Right renal cortex interstitium (tissue), 3 donors: Measurements from ENCODE around the gene RASGEF1C. TPM values are rescaled to one million over a fixed set of nuclear protein-coding genes. Genes with fewer than 3 reads are reported as not detected.

Experiments used
- DNase-seq, 3 donors: peaks; one replicate each; pipeline ENCODE4 v3.0.0-alpha.2; 2013; ENCODE audit warnings: low read depth in 3 of 3, low spot score in 2 of 3
- polyA plus RNA-seq, 3 donors: library from polyadenylated mRNA; unstranded; fragments of 120-200 nt; gene quantifications; one replicate each; pipeline ENCODE4 v1.2.1, GENCODE V29; 2013; ENCODE audit not compliant: insufficient read length in 3 of 3

Gene RASGEF1C
- polyA plus RNA-seq, 3 donors: 0.17 to 1.00 (median 0.27) TPM

DNA sequence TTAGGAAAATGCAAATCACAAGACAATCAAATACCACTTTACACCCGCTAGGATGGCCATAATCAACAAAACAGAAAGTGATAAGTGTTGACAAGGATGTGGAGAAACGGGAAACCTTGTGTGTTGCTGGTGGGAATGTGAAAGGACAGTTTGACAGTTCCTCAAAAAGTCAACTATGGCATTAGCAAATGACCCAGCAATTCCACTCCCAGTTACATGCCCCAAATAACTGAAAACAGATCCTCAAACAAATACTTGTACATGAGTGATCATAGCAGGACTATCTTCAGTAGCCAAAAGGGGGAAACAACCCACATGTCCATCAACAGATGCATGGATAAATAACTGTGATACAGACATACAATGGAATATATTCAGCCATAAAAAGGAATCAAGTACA is 21.2 kb downstream of the RASGEF1C start:
- DNase-seq: no peak

DNA sequence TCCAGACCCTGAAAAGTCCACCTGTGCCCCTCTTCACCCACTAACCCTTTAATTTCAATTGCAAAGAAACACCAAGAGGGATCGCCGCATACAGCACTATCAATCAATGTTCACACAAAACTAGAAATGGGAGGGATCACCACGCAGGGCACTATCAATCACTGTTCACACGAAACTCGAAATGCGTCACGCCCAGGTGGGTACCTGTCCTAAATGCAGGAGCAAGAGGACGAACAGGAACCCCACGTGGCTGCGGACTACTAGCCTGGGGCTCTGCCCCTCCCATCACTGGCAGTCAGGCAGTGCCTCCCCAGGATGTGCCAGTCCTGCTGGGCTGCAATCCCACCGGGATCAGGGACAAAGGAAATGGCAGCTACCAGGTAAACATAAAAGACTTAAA is 28.2 kb downstream of the RASGEF1C start:
- DNase-seq: no peak

DNA sequence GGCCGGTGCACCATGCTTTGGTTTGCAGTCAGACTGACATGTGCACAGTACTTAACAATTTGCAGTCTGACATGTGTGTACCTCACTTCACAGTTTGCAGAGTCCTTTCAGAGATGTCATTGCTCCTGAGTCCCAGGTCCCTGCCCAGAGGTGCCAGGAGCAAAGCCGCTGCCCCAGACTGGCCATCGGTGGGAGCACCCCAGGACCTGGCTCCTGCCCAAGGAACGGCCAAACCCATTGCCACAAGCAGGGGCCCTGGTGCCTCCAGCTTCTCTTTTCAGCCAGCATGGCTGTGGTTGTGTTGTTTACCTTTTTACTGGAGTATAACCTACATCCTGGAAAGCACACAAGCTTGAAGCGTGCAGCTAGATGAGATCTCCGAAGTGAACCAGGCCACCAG is 28.6 kb downstream of the RASGEF1C start:
- no peak for DNase-seq

DNA sequence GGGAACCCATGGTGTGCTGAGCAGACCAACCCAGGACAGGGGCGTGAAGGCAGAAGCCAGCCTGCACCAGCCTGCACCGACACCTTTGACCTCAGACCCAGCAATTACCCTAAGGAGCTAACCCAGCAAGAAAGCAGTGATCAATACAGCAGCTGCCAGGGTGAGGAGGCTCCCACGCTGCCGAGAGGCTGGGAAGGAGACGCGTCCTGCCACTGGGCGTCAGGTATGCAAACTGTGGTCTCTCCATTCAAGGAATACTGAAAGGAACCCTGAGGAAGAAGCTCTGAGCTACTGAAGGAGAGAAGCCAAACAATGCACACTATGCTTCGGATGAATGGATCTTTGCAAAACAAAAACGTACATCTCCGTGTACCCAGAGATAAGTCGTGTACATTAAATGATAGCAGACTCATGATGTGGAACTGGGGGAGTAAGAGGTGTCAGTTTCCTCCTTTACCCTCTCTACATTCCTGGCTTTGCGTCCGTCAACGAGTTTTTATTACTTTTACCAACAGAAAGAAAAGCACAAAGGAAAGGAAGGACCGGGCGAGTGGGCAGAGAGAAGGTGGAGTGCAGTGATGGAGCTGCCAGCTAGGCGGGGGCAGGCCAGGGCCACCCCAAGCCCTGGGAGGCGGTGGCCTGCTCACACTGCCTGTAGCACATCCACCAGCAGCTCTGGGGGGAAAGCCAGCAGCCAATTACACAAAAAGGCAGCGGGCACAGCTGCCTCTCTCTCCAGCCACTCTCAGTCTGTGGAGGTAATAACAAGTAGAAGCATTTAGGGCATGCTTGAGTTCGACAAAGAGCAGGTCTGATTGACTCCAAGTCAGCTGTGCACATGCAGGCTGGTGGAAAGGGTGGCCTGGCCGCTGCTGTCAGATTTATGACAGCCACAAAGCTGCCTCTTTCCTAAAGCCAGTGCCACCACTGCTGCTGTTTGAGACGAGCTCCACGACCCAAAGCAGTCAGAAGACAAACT is 29.3 kb downstream of the RASGEF1C start:
- peak in 1 of 3 donors; percentile 20 for DNase-seq

DNA sequence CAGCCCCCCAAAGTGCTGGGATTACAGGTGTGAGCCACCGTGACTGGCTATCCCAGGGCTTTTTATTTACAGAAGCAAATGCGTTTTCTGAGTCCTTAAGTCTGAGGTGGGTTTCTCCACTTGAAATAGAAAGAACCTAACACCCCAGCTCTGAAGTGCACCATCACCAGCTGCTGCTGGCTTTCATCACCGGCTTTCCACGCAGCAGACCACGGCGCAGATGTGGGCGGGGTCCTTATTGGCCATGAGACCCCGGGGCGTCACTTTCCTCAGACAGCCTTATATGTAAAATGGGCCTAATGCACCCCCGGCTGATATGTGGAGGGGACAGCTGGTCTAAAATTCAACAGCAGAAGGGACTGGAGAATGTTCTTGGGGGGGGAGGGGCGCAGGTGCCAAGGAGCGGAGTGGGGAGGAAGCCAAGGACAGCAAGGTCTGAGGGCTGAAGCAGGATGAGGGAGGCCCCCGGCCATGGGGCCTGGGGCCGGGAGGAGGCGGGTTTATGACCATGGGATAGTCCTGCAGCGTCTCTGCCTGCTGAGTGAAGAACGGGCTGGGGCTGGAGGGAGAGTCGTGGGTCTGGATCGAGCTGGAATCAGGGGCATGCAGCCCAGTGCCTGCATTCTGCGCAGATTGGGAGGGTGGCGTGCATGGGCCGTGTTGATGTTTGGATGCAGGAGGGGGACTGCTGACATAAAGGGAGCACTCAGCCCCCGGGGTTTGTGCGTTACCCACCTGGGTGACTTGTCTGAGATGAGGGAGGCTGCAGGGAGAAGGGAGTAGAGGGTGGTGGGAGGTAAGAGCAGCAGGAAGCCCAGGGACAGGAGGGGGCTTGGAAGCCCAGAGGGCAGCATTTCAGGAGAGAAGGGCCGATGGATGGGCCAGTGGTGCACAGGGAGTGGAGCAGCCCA is 30.2 kb downstream of the RASGEF1C start:
- DNase-seq: no peak

DNA sequence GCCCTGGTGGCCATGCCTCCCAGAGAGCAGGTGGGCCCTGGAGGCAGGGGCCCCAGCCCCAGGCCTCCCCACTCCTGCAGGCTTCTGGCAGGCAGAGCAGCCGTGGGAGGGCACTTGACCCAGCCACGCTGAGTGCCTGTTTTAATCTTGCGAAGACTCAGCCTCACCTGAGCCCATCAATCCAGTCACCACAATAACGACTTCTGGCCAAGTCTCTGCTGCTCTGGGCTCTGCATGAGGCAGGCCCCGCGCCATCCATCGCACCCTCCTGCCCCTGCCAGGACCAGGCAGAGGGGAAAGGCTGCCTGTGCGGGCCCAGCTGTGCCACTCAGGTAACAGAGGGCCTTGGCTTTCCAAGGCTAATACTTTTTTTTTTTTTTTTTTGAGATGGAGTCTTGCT is 32.8 kb downstream of the RASGEF1C start:
- DNase-seq: no peak

DNA sequence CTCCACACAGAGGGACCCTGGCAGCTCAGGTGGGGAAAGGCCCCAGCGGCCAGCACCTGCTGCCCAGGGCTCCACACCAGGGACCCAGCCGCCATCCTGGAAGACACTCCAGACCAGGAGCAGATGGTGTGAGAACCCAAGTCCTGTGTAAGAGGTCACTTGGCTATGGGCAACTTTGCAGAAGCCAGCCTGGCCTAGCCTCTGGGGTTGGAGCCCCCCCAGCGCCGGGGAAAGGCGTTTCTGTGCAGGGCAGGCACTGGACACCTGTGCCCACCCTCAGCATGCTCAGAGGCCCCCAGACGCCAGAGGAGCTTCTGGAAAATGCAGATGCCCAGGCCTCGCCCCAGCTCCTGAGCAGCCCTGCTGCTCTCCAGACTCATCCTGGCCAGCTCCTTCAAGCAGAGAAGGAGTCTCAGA is 34.0 kb downstream of the RASGEF1C start:
- DNase-seq: no peak

DNA sequence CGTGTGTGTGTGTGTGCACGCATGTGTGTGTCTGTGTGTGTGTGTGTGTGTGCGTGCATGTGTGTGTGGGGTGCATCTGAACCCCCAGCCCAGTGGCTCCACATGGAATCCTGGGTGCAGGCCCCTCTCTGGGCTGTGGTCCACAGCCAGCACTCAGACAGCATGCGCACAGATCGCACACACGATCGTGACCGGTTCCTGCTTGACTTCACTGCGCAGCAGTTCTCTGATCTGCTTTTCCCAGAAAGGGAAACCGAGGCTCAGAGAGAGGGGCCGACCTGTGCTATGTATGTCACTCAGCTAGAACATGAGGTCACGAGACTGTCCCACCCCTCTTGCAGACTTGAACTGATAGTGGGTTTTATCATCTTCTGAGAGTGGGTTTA is 34.4 kb downstream of the RASGEF1C start:
- no peak for DNase-seq

DNA sequence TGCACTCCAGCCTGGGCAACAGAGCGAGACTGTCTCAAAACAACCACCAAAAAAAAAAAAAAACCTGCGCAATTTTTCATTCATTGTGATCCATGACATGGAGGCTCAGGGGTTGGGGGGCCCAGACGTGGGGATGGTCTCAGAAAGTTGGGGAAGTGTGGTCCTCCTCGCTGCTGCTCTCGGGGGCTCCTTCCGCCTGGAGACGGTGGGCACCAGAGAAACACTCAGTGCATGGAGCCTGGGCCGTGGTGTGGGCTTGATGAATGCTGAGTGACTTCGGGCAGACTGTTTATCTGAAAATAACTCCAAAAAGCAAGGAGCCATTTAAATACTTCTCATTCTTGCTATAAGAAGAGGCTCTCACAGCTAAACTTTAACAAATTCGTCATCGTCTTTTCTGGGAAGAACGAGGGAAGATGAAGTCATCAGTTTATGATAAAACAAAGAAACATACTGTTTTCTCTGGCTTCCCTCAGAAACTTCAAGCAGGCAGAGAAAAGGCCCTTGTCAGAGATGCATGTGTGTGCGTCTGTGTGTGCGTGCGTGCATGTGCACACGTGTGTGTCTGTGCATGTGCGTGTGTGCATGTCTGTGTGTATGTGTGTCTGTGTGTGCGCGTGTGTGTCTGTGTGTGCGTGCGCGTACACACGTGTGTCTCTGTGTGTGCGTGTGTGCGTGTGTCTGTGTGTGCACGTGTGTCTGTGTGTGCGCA is 35.0 kb downstream of the RASGEF1C start:
- DNase-seq: no peak

DNA sequence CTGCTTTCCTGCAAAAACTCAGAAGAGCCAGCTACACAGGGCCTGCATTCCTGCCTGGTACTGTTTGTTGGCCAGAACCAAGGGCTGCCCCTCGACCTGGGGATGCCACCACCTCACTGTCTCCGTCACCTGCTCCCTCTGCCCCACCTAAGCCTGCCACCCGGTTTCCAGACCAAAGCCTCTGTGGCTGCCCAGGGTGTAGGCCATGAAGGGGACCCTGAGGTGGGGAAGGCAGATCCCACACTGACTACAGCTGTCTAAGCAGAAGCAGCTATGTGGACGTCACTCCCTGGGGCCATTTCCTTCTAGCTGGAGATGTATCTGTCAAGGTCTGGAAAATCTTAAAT is 35.8 kb downstream of the RASGEF1C start:
- DNase-seq: no peak

DNA sequence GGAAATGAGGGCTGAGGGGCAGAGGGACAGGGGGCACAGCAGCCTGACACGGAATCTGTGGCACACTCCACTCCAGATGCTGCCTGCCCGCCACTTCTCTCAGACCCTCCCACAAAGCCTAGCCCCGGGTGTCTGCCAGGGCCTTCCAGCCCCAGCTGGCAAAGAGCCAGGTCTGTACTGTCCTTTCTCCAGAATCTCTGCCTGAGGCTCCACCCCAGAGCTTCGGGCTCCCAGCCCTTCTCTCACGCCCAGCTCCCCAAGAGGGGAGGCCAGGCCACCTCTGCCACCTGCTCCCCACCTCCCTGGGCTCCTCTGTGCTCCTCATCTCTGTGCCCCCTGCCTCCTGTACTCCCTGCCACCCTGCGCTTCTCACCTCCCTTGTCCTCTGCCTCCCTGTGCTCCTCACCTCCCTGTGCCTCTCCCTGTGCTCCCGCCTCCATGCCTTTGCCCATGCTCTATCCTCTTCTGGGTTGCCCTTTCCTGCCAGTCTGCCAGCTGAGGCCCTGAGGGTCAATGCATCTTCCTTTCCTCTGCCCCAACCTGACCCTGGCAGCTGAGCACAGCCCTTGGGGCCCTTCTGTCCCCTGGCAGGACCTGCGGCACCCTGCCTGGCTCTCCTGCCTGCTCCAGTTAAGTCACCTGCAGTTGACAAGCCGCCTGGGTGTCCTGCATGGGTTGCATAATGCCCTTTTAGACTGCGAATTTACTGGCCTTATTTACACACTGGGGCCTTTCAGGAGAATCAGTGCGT is 36.4 kb downstream of the RASGEF1C start:
- no peak for DNase-seq

DNA sequence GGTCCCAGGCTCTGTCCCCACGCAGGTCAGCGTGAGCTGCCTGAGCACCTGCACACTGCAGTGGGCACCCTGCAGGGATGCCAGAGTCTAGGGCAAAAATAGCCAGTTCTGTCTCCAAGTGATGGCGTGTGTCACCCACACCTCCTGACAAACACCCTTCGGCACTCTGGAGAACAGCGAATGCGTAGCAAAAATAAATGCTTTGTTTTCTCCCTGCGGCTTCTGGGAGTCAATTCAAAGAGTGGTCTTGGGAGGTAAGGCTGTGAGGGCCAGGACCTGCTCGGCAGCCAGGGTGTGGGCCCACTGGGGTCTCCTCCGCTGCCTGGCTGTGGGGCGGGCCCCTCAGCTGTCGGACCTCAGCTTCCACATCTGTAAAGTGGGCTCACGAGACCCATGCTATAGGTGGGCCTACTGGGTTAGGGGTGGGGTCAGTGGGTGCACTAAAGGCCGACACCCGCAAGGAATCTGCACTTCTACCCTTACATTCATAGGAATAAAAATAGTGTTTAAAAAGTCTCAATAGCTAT is 37.4 kb downstream of the RASGEF1C start:
- no peak for DNase-seq

DNA sequence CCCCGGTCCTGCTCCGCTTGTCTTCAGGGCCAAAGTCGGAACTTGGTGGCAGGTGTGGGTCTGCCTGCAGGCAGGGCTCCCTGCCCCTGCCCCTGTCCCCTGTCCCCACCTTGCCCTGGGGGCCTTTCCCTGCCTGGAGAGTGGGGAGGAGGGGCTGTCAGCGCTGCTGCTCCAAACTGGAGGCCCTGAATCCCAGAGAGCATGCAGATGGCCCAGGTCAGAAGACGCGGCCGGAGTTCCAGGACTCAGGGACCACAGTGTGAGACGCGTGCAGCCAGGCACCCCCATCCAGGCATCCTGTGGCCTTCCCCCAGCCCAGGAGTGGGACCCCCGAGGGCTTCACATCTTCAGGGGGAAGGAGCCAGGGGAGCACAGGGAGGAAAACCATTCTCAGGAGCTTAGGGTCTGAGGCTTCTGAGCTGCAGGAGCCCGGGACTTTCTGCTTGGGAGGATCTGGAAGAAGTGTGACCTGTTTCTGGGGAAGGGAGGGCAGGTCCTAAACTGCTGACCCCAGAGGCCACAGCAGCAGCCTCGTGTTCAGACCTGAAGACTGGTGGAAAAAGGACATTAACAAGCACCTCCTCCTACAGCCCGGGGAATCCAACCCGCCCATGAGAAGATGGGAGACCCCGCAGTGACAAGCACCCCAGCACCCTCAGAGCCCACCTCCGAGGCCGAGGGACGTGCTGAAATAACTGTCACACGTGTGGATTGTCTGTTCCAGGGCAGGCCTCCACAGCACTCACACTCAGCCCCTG is 38.0 kb downstream of the RASGEF1C start:
- DNase-seq: no peak

DNA sequence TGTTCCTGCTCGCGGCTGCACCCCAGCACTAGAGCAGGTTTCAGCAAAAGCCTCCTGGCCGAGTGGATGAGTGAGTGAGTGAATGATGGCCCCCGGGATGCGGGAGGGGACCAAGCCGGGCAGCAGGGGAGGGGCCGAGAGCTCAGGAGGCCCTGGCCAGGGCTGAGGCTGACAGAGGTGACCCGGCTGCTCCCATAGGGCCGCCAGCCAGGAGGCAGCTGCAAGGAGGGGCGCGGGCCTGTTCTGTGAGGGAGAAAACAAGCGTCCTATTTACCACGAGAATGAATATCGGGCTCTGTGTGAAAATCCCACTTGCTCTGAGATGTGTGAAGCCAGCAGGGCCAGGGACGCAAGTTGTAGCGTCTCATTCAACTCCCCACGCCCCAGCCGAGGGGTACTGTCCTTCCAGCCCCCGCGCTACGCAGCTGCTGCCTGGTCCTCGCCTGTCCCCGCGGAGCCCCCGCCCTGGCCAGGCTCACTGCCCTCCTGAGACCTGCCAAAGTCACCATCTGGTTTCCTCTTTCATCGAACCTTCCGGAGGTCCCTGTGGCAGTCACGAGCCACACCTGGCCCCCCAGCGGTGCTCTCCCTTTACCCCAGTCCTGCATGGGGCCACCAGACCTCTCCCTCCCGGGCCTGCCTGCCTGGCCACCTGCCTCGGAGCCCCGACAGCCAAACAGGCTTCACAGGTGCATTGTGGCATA is 38.8 kb downstream of the RASGEF1C start:
- no peak for DNase-seq

DNA sequence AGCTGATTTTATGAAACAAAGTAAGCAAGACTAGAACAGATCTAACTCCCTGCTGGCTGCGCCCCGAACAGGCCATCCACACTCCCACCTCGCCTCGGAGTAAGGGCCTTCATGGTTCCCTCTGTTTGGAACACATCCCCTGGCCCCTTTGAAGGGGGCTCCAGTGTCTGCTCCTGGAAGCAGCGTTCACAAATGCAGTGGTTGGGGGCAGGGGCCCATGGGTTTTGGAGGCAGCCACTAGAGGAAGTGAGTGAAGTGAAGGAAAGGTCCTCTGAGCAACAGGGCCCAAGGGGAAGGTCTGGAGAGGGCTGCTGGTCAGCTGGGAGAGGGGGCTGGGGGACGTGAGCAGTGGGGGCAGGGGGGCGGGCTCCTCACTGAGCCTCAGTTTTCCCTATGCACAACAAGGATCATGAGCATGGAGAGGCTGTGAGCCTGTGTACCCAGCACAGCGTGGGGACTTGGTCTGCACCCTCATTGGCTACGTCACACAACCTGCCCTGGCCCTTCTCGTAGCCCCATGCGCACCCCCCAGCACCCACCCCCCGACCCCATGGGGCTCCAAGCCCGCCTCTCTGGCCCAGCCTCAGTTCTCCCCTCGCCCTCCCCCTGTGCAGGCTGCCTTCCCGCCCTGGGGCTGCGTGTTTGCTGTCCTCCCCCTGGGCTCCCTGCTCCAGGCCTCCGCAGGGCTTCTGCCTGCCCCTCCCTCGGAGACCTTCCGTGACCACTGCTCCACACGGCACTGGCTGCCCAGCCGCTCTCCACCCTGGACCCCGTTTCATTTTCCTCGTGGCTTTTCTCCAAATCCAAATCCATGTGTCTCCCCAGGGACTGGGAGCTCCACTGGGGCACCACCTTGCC is 39.5 kb downstream of the RASGEF1C start:
- DNase-seq: no peak

DNA sequence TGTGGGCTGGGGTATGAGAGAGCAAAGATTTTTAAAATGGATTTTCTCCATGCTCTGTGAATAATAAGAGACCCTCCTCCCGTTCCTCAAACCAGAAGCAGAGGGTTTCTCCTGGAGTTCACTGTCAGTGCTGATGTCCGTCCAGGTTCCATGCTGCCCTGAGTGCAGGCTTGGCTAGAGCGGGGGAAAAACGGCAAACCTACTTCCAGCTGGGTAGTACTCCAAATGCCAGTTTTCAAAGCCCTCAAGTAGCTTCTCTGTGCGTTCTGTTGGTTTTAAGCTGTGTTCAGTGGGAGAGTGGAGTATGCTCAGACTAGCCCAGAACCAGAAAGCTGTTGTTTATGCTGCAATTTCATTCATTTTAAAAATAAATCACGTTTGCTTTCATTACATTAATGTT is 40.3 kb downstream of the RASGEF1C start:
- DNase-seq: no peak

DNA sequence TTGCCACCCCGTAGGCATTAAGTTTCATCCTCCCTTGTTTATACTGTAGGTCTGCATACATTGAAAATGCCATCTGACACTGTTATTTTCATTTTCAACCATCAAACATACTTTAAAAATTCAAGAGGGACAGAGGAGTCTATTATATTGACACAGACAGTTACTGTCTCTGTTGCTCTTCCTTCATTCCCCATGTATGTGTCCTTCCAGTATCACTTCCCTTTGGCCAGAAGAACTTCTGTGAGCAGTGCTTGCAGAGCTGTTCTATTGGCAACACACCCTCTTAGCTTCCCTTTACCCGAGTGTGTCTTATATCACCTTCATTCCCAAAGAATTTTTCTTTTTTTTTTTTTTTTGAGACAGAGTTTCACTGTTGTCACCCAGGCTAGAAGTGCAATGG is 42.8 kb downstream of the RASGEF1C start:
- no peak for DNase-seq

DNA sequence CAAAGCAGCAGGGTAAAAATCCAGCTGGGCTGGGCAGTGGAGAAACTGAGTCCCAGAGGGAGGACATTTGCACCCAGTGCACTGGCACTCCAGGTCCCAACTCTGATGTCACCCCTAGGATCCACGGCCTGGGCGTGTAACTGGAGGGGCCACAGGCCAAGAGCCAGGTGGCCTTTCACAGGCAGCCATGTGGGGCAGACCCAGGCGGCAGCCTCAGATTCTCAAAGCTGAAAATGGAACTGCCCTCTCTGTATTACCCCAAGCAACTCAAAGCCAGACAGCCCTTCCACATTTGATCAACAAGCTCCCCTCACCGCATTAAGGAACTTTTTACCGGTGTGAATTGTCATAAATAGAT is 46.7 kb downstream of the RASGEF1C start:
- no peak for DNase-seq
